GM21515 (cell line): ENCODE measurements around the gene RBM3.

Experiments
- ATAC-seq: cut with Tn5 transposase; IDR thresholded peaks from one replicate; pipeline ENCODE4 v1.9.1; 2021; ENCODE audit not compliant: unreplicated experiment

The RBM3 gene

GRCh38 chrX:48617542-48618340 is 43.5 kb downstream of the RBM3 start:
- no peak for ATAC-seq

- ATAC-seq, result no peak
Measured at GRCh38 chrX:48626401-48627298, 52.4 kb downstream of the RBM3 start.
